HepG2 (cell line): Measurements from ENCODE around the gene P2RY11. TPM values are rescaled to one million over a fixed set of nuclear protein-coding genes. Genes with fewer than 3 reads are reported as not detected.

ENCODE experiments used
- BCLAF1 ChIP-seq: fragments of 450-650 bp; IDR thresholded peaks from 2 replicates; pipeline ENCODE4 v1.6.1; 2017; ENCODE audit warnings: mild to moderate bottlenecking
- FIP1L1 ChIP-seq: fragments of 200-400 bp; formaldehyde crosslinking; IDR thresholded peaks from 2 replicates; pipeline ENCODE4 v1.6.1; 2018; ENCODE audit warnings: low read depth, mild to moderate bottlenecking, low read length, moderate library complexity, borderline replicate concordance; ENCODE audit not compliant: insufficient read depth
- FOXP1 ChIP-seq, 2 experiments: fragments of 450-650 bp in 1 of 2; IDR thresholded peaks; 2 replicates each; pipeline ENCODE4 v1.6.1; 2017 to 2018; ENCODE audit warnings: antibody characterized with exemption in 1 of 2
- GMEB2 ChIP-seq: IDR thresholded peaks from 2 replicates; pipeline ENCODE4 v1.6.1; 2016; ENCODE audit warnings: missing biosample characterization, missing genetic modification reagents, low read depth
- HBP1 ChIP-seq: IDR thresholded peaks from 2 replicates; pipeline ENCODE4 v1.6.1; 2016; ENCODE audit warnings: low read depth, control low read depth
- HDAC1 ChIP-seq: sonication (generic); formaldehyde crosslinking; IDR thresholded peaks from 2 replicates; pipeline ENCODE4 v1.5.1; 2020; ENCODE audit warnings: mild to moderate bottlenecking, missing genetic modification reagents
- MED13 ChIP-seq: sonication (generic); formaldehyde crosslinking; IDR thresholded peaks from 2 replicates; pipeline ENCODE4 v1.5.0; 2020; ENCODE audit warnings: missing genetic modification reagents
- NFYB ChIP-seq: sonication (generic); formaldehyde crosslinking; IDR thresholded peaks from 2 replicates; pipeline ENCODE4 v1.4.0; 2020; ENCODE audit warnings: missing genetic modification reagents
- TEAD3 ChIP-seq: optimal IDR thresholded peaks from 2 replicates; pipeline ENCODE3; 2016; ENCODE audit warnings: borderline replicate concordance
- ZNF430 ChIP-seq: sonication (generic); formaldehyde crosslinking; IDR thresholded peaks from 2 replicates; pipeline ENCODE4 v1.9.0; 2021; ENCODE audit warnings: mild to moderate bottlenecking, missing genetic modification reagents
- ZNF878 ChIP-seq: sonication (generic); formaldehyde crosslinking; IDR thresholded peaks from 2 replicates; pipeline ENCODE4 v1.8.1; 2023; ENCODE audit warnings: mild to moderate bottlenecking, missing genetic modification reagents, moderate library complexity
- ZSCAN31 ChIP-seq: sonication (generic); formaldehyde crosslinking; IDR thresholded peaks from 2 replicates; pipeline ENCODE4 v1.5.0; 2020; ENCODE audit warnings: low read depth, mild to moderate bottlenecking, missing genetic modification reagents
- polyA plus RNA-seq, 8 experiments: library from polyadenylated mRNA; depleted of rRNA in 3 of 8; stranded (reverse) in 7 of 8; unstranded in 1 of 8; fragments of >200 nt; fragmentation: Illumina TruSeq in 4 of 8; extraction: Trizol in 4 of 8; gene quantifications; 2 replicates each; pipeline versions ENCODE4 v1.2.1 to v1.2.3, GENCODE V29; 2011 to 2016; ENCODE audit warnings: low read depth in 4 of 8, missing spikeins in 1 of 8, mixed read lengths in 1 of 8; ENCODE audit not compliant: insufficient read depth in 1 of 8
- total RNA-seq, 5 experiments: library from RNA; depleted of rRNA; stranded (reverse); fragments of >200 nt; fragmentation: Illumina TruSeq; extraction: Trizol; gene quantifications; 2 replicates each; pipeline ENCODE4 v1.2.3, GENCODE V29; 2016; ENCODE audit warnings: low read depth in 1 of 5
- TF ChIP-seq, protein P1 (sequence below): sonication (generic); formaldehyde crosslinking; IDR thresholded peaks from 2 replicates; pipeline ENCODE4 v1.5.0; 2020; ENCODE audit warnings: missing genetic modification reagents
- TF ChIP-seq, protein P2 (sequence below): sonication (generic); formaldehyde crosslinking; IDR thresholded peaks from 2 replicates; pipeline ENCODE4 v1.4.0; 2020; ENCODE audit warnings: missing genetic modification reagents

The P2RY11 gene
- total and polyA plus RNA-seq, 2 of the 13 experiments (the other 11 are each of a cell fraction or from before 2014, with no cell fraction given) = 4.0 to 7.8 TPM

DNA sequence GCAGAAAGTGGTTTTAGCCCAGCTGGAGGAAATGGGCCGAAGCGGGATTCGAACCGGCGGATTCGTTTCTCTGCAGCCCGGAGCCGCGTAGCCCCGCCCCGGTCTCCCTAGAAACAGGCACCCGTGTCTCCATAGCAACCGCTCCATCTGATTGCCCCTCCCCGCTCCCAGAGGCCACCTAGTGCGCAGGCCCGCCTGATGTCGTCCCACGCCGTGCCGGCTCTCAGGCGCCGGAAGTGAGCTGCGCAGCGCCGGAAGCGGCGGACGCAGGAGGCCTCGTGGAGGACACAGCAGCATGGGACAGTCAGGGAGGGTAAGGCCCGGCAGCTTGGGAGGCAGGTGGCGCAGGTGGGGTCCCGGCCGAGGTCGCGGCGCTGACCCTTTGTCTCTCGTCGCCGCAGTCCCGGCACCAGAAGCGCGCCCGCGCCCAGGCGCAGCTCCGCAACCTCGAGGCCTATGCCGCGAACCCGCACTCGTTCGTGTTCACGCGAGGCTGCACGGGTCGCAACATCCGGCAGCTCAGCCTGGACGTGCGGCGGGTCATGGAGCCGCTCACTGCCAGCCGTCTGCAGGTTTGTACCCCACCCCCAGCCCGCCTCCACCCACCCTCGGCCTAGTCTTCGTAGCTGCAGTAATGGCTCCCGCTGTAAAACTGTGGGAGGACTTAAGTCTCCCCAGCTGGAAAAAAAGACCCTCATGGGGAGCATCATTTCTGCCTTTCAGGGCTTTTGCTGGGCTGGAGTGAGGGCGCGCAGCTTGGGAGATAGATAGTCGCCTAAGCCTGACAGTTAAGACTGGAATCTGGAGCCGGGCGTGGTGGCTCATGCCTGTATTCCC lies 5.2 kb upstream of the P2RY11 start, which contains the start of gene PPAN (continued):
- TF ChIP-seq HDAC1 (CRISPR knock-in tag) = peak; percentile 99
- TF ChIP-seq GMEB2 (CRISPR knock-in tag) = peak; percentile 66; the same call in 1 of the 2 replicates
- peak; percentile 72 for TF ChIP-seq ZSCAN31 (CRISPR knock-in tag)
- TF ChIP-seq ZNF878 (CRISPR knock-in tag) = 0 out of 2 replicates have a peak, but pooled peaks have one; percentile 55
- TF ChIP-seq MED13 (CRISPR knock-in tag) = 0 out of 2 replicates have a peak, but pooled peaks have one; percentile 53
- no peak for TF ChIP-seq FOXP1 (IDR thresholded peaks at IDR 0.05)
- TF ChIP-seq FOXP1 (CRISPR knock-in tag; IDR thresholded peaks at IDR 0.05) = no peak
- TF ChIP-seq, protein P1, sequence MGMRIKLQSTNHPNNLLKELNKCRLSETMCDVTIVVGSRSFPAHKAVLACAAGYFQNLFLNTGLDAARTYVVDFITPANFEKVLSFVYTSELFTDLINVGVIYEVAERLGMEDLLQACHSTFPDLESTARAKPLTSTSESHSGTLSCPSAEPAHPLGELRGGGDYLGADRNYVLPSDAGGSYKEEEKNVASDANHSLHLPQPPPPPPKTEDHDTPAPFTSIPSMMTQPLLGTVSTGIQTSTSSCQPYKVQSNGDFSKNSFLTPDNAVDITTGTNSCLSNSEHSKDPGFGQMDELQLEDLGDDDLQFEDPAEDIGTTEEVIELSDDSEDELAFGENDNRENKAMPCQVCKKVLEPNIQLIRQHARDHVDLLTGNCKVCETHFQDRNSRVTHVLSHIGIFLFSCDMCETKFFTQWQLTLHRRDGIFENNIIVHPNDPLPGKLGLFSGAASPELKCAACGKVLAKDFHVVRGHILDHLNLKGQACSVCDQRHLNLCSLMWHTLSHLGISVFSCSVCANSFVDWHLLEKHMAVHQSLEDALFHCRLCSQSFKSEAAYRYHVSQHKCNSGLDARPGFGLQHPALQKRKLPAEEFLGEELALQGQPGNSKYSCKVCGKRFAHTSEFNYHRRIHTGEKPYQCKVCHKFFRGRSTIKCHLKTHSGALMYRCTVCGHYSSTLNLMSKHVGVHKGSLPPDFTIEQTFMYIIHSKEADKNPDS = peak; percentile 90; the same call in 1 of the 2 replicates
- peak; percentile 39 for TF ChIP-seq TEAD3 (CRISPR knock-in tag)
- TF ChIP-seq ZNF430 (CRISPR knock-in tag) = peak; percentile 51; the same call in 1 of the 2 replicates
- 0 out of 2 replicates have a peak, but pooled peaks have one; percentile 8 for TF ChIP-seq NFYB (CRISPR knock-in tag)
- 0 out of 2 replicates have a peak, but pooled peaks have one; percentile 29 for TF ChIP-seq HBP1 (CRISPR knock-in tag)
- TF ChIP-seq, protein P2, sequence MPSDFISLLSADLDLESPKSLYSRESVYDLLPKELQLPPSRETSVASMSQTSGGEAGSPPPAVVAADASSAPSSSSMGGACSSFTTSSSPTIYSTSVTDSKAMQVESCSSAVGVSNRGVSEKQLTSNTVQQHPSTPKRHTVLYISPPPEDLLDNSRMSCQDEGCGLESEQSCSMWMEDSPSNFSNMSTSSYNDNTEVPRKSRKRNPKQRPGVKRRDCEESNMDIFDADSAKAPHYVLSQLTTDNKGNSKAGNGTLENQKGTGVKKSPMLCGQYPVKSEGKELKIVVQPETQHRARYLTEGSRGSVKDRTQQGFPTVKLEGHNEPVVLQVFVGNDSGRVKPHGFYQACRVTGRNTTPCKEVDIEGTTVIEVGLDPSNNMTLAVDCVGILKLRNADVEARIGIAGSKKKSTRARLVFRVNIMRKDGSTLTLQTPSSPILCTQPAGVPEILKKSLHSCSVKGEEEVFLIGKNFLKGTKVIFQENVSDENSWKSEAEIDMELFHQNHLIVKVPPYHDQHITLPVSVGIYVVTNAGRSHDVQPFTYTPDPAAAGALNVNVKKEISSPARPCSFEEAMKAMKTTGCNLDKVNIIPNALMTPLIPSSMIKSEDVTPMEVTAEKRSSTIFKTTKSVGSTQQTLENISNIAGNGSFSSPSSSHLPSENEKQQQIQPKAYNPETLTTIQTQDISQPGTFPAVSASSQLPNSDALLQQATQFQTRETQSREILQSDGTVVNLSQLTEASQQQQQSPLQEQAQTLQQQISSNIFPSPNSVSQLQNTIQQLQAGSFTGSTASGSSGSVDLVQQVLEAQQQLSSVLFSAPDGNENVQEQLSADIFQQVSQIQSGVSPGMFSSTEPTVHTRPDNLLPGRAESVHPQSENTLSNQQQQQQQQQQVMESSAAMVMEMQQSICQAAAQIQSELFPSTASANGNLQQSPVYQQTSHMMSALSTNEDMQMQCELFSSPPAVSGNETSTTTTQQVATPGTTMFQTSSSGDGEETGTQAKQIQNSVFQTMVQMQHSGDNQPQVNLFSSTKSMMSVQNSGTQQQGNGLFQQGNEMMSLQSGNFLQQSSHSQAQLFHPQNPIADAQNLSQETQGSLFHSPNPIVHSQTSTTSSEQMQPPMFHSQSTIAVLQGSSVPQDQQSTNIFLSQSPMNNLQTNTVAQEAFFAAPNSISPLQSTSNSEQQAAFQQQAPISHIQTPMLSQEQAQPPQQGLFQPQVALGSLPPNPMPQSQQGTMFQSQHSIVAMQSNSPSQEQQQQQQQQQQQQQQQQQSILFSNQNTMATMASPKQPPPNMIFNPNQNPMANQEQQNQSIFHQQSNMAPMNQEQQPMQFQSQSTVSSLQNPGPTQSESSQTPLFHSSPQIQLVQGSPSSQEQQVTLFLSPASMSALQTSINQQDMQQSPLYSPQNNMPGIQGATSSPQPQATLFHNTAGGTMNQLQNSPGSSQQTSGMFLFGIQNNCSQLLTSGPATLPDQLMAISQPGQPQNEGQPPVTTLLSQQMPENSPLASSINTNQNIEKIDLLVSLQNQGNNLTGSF (CRISPR knock-in tag) = peak; percentile 78; the same call in 1 of the 2 replicates
- TF ChIP-seq BCLAF1 = no peak
- no peak for TF ChIP-seq FIP1L1
